Activated CD8-positive, alpha-beta memory T cell treated with anti-CD3 and anti-CD28 coated beads, Interleukin-2, amount 50 U/mL, for 24 hours (primary cell): ENCODE data around the gene GBE1.
"Not testable (repeated sequence)": the region's sequence is repeated elsewhere in the genome, so short reads cannot be mapped to it uniquely, and the experiment has no call there.

Experiments used
- DNase-seq: peaks from one replicate; pipeline ENCODE4 v3.0.0-alpha.2; 2020; ENCODE audit errors: extremely low read depth

The GBE1 gene

GRCh38 chr3:81753416-81754027, 7.9 kb downstream of the GBE1 start:
- no peak for DNase-seq

DNA sequence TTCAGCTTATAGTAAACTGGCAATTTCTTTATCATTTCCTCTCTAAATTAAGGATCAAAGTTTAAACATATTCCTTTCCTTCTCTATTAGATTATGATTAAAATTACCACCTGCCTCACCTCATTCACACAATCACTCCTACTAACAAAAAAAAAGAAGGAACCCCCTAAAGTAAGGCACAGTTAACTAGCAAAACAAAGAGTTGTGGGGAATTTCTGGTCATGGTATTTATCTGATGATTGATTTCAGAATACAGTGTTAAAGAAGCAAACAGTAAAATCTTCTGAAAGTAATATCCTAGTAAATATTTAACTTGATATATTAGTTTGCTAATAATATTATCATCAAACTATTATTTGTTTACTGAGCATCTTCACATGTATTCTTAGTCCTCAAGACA, 8.8 kb downstream of the GBE1 start:
- DNase-seq, result no peak

GRCh38 chr3:81749265-81749664, 12.2 kb downstream of the GBE1 start:
- no peak for DNase-seq

GRCh38 chr3:81747280-81747679, 14.2 kb downstream of the GBE1 start:
- DNase-seq, result not testable (repeated sequence)

DNA sequence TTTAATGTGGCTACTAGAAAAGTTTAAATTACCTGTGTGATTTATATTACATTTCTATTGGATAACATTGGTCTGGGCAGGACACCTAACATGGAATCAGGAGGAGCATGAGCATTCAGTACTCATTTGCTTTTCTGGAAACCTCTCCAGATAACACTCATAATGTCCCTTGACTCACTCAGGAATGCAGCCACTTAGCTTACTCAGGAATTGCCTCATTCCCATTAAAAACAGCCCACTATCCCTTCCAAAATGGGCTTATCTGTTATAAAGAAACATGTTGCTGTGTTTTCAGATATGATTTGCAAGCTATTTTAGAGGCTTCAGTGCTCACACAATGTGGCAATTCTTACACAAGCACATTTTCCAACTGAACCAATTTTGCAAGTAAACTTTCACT, 17.1 kb downstream of the GBE1 start:
- DNase-seq, result no peak

- no peak for DNase-seq
Observed at GRCh38 chr3:81743096-81744025, 18.1 kb downstream of the GBE1 start.

- no peak for DNase-seq
Observed at GRCh38 chr3:81742581-81742980, 18.9 kb downstream of the GBE1 start.

- no peak for DNase-seq
Observed at GRCh38 chr3:81741216-81741615, 20.2 kb downstream of the GBE1 start.

DNA sequence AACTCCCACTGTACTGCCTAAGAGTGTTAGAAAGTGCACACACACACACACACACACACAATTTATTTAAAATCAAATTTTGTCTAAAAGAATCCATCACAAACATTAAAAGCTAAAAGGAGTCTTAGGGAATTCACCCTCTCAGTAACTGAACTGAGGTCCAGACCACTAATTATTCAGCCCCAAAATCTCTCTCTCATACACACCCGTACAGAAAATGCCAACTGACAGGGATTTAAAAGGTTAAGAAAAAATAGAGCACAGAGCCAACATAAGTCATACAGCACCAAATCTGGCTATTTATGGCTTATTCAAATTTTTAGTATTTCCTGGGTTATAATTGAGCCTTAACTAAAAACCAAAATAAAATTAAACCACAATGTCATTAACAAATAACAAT, 20.7 kb downstream of the GBE1 start:
- no peak for DNase-seq

DNA sequence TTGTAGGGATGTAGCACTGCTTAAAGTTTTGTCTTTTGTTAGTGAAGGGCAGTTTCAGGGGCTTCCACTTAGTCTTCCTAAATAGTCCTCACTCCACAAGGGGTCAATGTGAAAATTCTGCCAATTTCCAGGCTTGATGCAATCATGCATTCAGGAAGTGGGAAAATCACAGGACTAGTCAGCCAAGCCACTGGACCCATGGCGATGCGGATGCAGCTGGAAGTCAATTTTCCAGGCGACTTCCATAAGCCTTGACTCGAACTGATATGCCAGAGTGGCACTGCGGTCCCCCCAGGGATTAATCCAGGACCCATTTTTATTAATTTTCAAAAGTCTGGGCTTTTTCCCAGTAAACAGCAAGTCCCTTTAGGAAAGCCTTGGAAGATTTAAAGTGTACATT, 26.1 kb downstream of the GBE1 start:
- no peak for DNase-seq

DNA sequence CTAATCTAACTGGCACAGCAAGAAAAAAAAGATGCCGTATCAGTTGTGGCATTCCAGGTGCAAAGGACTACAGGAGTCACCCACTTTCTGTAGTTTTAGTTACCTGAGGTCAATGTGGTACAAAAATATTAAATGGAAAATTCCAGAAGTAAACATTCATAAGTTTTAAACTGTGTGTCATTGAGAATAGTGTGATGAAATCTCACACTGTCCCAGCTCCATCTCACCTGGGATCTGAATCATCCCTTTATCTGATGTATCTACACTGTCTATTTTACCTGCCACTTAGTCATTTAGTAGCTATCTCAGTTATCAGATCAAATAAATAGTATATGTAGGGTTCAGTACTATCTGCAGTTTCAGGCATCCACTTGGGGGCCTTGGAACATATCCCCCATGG, 26.7 kb downstream of the GBE1 start:
- no peak for DNase-seq

- DNase-seq, result no peak
Observed at GRCh38 chr3:81732642-81733041, 28.8 kb downstream of the GBE1 start.

DNA sequence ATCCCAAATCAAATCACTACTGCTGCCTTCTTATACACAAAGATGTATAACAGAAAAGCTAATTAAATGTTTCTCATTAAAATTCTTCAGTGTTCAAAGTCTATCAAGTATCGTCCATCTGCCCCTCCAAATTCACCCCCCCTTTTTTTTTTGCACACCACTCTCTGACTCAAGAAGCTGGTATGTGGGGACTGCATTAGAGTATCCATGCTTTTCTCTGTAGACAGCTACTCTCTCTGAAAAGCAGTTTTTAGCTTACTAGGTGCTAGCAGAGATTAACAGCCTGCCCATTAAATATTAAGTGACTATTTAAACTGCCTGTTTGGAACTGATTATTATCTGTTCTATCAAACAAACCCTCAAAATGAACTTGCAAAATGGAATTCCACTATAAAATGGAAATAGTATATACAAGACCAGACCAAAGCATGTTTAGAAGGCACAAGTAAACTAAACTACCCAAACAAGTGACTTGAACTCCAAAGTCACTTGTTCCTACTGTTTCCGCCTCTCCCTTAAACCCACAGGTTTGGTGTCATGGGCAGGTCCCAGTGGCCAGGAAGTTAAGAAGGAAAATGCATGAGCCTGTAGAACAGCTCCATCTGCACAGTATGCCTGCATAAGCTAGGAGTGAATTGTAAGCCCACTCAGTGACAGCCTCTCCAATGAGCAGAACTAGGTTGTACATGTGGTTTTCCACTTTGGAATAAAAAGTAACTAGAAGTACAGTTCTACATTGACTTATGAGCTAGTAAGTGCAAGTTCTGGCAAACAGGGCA, 32.5 kb downstream of the GBE1 start:
- no peak for DNase-seq

- DNase-seq, result no peak
Observed at GRCh38 chr3:81726735-81727134, 34.7 kb downstream of the GBE1 start.

GRCh38 chr3:81726132-81726531, 35.3 kb downstream of the GBE1 start:
- DNase-seq, result no peak

- DNase-seq, result no peak
Observed at GRCh38 chr3:81723732-81724313, 37.6 kb downstream of the GBE1 start.

- no peak for DNase-seq
Observed at GRCh38 chr3:81718311-81718710, 43.1 kb downstream of the GBE1 start.

DNA sequence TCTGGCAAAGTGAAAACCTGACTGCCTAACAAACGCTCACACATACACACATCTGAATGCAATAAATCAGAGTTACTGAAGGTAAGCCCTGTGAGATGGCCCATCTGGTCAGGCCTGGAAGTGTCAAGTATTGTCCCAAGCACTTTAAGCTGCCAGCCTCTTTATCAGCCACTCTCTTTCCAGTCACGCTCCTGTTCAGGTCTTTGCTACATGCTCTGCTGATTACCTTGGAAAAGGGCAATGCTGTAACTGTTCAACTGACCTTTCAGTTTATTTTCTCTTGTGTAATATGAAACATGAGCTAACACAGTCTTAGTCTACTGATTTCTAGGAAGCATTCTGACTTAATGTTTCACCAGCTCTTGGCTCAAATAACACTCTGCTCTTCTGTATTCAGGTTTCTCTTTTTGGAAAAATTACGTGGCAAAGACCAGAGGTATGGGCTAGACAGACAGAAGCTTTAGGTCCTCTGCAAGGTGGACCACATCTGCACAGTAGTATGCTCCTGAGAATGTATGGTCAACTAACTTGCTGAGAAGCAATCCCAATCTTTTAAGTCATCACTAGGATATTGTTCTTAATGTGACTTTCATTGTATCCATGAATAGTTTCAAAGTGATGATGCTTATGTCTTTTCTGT, 44.5 kb downstream of the GBE1 start:
- no peak for DNase-seq

DNA sequence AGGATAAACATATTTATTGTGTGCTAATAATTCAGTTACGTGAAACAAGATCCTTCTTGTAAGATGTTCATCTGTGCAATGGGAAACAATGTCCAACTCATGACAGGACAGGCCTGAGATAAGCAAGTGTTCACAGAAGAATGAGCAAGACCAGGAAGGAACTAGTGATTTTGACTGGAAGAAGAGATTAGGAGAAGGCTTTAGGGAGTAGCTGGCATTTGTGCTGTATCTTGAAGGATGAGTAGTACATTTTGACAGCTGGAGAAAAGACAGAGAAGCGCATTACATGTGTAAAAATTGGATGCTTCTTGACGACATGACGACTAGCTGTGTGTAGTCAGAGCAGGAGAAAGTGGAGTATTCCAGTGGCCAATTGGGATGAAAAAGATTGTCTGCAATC, 48.4 kb downstream of the GBE1 start:
- DNase-seq, result no peak

DNA sequence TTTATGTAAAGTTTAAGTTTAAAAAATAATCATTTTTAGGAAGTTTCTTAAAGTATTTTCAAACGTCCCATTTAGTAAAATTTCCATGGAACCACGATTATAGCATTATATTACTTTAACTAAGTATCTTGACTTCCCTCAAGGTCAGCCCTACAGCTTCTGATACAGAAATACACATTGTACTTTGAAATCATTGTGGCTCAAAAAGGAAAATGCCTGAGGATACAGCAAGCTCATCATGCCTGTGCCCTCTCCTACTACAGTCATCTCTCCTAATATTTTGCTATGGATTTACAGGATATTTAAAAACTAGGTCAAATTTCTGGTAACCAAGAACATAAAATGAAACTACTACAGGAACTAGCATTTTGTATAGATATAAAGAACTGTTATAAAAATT, 51.8 kb downstream of the GBE1 start:
- DNase-seq, result no peak

- no peak for DNase-seq
Observed at GRCh38 chr3:81707996-81708395, 53.4 kb downstream of the GBE1 start.

- DNase-seq, result no peak
Observed at GRCh38 chr3:81702126-81702525, 59.3 kb downstream of the GBE1 start.
